Measurements from ENCODE around the gene CELF4. TPM values are rescaled to one million over a fixed set of nuclear protein-coding genes. Genes with fewer than 3 reads are reported as not detected.

CELF4 gene
- total and polyA plus RNA-seq, 2 of the 4 experiments (the other 2 are of a cell fraction), result not detected

DNA sequence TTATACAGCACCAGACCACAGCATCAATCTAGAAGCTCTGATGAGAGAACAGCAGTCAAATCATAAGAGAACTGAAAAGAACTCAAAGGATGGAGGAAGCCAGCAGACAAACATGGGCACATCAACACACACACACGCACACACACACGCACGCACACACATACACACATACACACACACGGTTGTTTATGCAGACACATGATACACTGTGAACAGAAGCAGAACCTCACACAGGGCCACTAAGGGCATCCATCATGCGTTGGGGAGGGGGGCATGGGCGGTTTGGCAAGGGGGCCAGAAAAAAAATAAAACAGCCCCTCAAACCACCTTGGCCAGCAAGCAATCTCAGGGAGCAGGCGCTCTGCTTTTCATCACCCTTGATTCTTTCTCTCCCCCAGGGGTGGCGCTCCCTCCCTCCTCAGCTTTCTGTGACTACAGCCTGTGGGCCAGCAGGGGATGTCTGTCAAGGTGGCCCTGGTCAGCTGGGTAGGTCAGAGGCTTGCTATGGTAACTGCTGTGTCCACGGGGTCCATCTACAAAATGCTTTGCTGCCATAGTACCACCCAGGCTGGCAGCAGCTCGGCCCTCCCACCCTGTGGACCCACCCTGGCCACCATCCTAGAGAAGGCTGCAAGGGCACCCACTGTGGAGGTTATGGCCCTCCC, 318.0 kb downstream of the CELF4 start:
- Histone ChIP-seq H3K23ac (ENCODE audit: low read depth, low read length) (no peak overlapping the region), H2BK15ac (ENCODE audit: low read depth, low read length) (no peak overlapping the region), H4K5ac (ENCODE audit: low read depth, low read length) (no peak overlapping the region), H3K4me3 (ENCODE audit: insufficient read depth, low read depth, low read length) (no peak overlapping the region), H3K56ac (ENCODE audit: extremely low read depth, insufficient read depth, low read length) (no peak overlapping the region), H3K79me1 (ENCODE audit: low read depth in 1 of 2, low read length in 2 of 2) (no peaks in the 10 kb centered on the region), H3K18ac (ENCODE audit: low read depth, low read length) (no peak overlapping the region), H2AK9ac (replicated peaks; ENCODE audit: low read depth, low read length, poor library complexity) (no peak overlapping the region), H4K20me1 (ENCODE audit: insufficient read depth, low read length) (no peaks in the 10 kb centered on the region), H3K36me3 (ENCODE audit: control insufficient read depth, insufficient read depth, low read length) (no peaks in the 10 kb centered on the region), H3K4me2 (ENCODE audit: low read depth, low read length) (no peak overlapping the region), H3K27me3 (ENCODE audit: control insufficient read depth, insufficient read depth, low read length) (peaks cover 36% of the 10 kb centered on the region), H2BK20ac (ENCODE audit: low read depth, low read length) (no peak overlapping the region), H3K4me1 (ENCODE audit: control insufficient read depth, insufficient read depth, low read length) (no peaks in the 10 kb centered on the region), H4K8ac (ENCODE audit: low read depth in 2 of 2, low read length in 2 of 2) (no peak overlapping the region), H3K14ac (replicated peaks; ENCODE audit: low read depth, low read length) (no peak overlapping the region), H3K9ac (ENCODE audit: low read depth, low read length) (no peak overlapping the region), H2AK5ac (ENCODE audit: low read depth, low read length) (no peak overlapping the region), H2BK5ac (ENCODE audit: low read depth, low read length, poor library complexity, severe bottlenecking) (no peak overlapping the region), H4K91ac (ENCODE audit: insufficient read depth, low read depth, low read length) (no peak overlapping the region), H2BK120ac (ENCODE audit: low read depth, low read length) (no peak overlapping the region), H2AFZ (replicated peaks; ENCODE audit: low read length, poor library complexity) (no peak overlapping the region), H3K27ac (ENCODE audit: insufficient read depth, low read length) (no peak overlapping the region), H3K9me1 (ENCODE audit: insufficient read depth, low read length) (no peaks in the 10 kb centered on the region), H3K4ac (ENCODE audit: low read depth, low read length) (no peak overlapping the region), H3K9me3 (ENCODE audit: control insufficient read depth, insufficient read depth, low read length) (no peaks in the 10 kb centered on the region)
- ChIA-PET POLR2A (ENCODE audit: unreplicated experiment) (no interaction called here), CTCF (no interaction called here)
- dilution Hi-C loops (cut with HindIII; ENCODE audit: low sequenced_read_pairs, unreplicated experiment), result no loop called here
- ATAC-seq (ENCODE audit: low read depth) (no peak), DNase-seq (no peak)
- in situ Hi-C loops (cut with MboI; ENCODE audit: low sequenced_read_pairs), result no loop called here
- no TSS peak for BruUV-seq (replicated peaks)
- WGBS, 2 experiments (ENCODE audit: extremely low coverage in 2 of 2, insufficient read length in 1 of 2), result no CpG with 5 or more reads among the region's 10 CpGs
- no peak for TF ChIP-seq CEBPB (IDR thresholded peaks at IDR 0.05; ENCODE audit: low read depth, low read length)
- TF ChIP-seq, protein P1, sequence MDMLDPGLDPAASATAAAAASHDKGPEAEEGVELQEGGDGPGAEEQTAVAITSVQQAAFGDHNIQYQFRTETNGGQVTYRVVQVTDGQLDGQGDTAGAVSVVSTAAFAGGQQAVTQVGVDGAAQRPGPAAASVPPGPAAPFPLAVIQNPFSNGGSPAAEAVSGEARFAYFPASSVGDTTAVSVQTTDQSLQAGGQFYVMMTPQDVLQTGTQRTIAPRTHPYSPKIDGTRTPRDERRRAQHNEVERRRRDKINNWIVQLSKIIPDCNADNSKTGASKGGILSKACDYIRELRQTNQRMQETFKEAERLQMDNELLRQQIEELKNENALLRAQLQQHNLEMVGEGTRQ (IDR thresholded peaks at IDR 0.05; ENCODE audit: low read depth, low read length), result no peak
- no peak for TF ChIP-seq RAD21 (IDR thresholded peaks at IDR 0.05; ENCODE audit: low read length)
- no peak for TF ChIP-seq RFX5 (IDR thresholded peaks at IDR 0.05; ENCODE audit: low read depth, low read length)
- no peak for TF ChIP-seq MAZ (IDR thresholded peaks at IDR 0.05; ENCODE audit: borderline replicate concordance, low read depth, low read length)
- TF ChIP-seq RCOR1 (IDR thresholded peaks at IDR 0.05; ENCODE audit: insufficient replicate concordance, low read length), result no peak
- no peak for TF ChIP-seq NFE2L2 (IDR thresholded peaks at IDR 0.05; ENCODE audit: low read depth, low read length)
- TF ChIP-seq FOS (IDR thresholded peaks at IDR 0.05; ENCODE audit: low read depth, low read length), result no peak
- TF ChIP-seq, protein P2, sequence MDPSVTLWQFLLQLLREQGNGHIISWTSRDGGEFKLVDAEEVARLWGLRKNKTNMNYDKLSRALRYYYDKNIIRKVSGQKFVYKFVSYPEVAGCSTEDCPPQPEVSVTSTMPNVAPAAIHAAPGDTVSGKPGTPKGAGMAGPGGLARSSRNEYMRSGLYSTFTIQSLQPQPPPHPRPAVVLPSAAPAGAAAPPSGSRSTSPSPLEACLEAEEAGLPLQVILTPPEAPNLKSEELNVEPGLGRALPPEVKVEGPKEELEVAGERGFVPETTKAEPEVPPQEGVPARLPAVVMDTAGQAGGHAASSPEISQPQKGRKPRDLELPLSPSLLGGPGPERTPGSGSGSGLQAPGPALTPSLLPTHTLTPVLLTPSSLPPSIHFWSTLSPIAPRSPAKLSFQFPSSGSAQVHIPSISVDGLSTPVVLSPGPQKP (IDR thresholded peaks at IDR 0.05; ENCODE audit: borderline replicate concordance, low read depth, low read length), result no peak
- no peak for TF ChIP-seq CHD1 (IDR thresholded peaks at IDR 0.05; ENCODE audit: low read depth, low read length)
- TF ChIP-seq POLR2A (IDR thresholded peaks at IDR 0.05; ENCODE audit: low read depth, low read length), result no peak
- TF ChIP-seq SMC3 (IDR thresholded peaks at IDR 0.05; ENCODE audit: low read depth, low read length), result no peak
- TF ChIP-seq MAFK (IDR thresholded peaks at IDR 0.05; ENCODE audit: low read depth, low read length), result no peak
- intact Hi-C loops (cut with micrococcal nuclease), result no loop called here
